Measurements from ENCODE around the gene PA2G4.
"Not testable (repeated sequence)": the region's sequence is repeated elsewhere in the genome, so short reads cannot be mapped to it uniquely, and the experiment has no call there.

PA2G4 gene

GRCh38 chr12:56154246-56154771, 50.0 kb downstream of the PA2G4 start:
- DNase-seq = no peak

GRCh38 chr12:56154818-56155217, 50.5 kb downstream of the PA2G4 start:
- DNase-seq = no peak

- no peak for DNase-seq
These were observed 51.0 kb downstream of the PA2G4 start for GRCh38 chr12:56155256-56155845.

GRCh38 chr12:56156464-56157200, 52.3 kb downstream of the PA2G4 start:
- DNase-seq = not testable (repeated sequence)

- peak; percentile 73 for DNase-seq
These were observed 53.1 kb downstream of the PA2G4 start for GRCh38 chr12:56157201-56158028.

- peak; percentile 94 for DNase-seq
These were observed 53.9 kb downstream of the PA2G4 start, which contains the start of gene MYL6 for GRCh38 chr12:56158029-56158925. Gene MYL6 (plus strand): TSS chr12:56158359. CDS start chr12:56158402, 43 bp downstream.

GRCh38 chr12:56158926-56159461, 54.6 kb downstream of the PA2G4 start:
- peak; percentile 27 for DNase-seq

- no peak for DNase-seq
These were observed 55.3 kb downstream of the PA2G4 start for GRCh38 chr12:56159482-56160192.

GRCh38 chr12:56160193-56160763, 55.9 kb downstream of the PA2G4 start:
- peak; percentile 75 for DNase-seq

- no peak for DNase-seq
These were observed 56.7 kb downstream of the PA2G4 start for GRCh38 chr12:56160894-56161689.

GRCh38 chr12:56161690-56162351, 57.5 kb downstream of the PA2G4 start:
- no peak for DNase-seq

- no peak for DNase-seq
These were observed 58.3 kb downstream of the PA2G4 start for GRCh38 chr12:56162468-56163290.
